ENCODE results near the gene ASB18.

GRCh38 chr2:236180076-236180816 lies 84.0 kb downstream of the ASB18 start:
- TF ChIP-seq CTCF (IDR thresholded peaks at IDR 0.05; ENCODE audit: poor library complexity): no peak
- TF ChIP-seq EZH2phosphoT487 (IDR thresholded peaks at IDR 0.05; ENCODE audit: low read depth, severe bottlenecking, unreplicated experiment): peak; percentile 11
